SHP77 (cell line): ENCODE data around the gene C16orf74.

Source experiments
- DNase-seq, 2 experiments: peaks; one replicate each; lab custom pipeline; 2025; lab: John Stamatoyannopoulos, UW

The C16orf74 gene

DNA sequence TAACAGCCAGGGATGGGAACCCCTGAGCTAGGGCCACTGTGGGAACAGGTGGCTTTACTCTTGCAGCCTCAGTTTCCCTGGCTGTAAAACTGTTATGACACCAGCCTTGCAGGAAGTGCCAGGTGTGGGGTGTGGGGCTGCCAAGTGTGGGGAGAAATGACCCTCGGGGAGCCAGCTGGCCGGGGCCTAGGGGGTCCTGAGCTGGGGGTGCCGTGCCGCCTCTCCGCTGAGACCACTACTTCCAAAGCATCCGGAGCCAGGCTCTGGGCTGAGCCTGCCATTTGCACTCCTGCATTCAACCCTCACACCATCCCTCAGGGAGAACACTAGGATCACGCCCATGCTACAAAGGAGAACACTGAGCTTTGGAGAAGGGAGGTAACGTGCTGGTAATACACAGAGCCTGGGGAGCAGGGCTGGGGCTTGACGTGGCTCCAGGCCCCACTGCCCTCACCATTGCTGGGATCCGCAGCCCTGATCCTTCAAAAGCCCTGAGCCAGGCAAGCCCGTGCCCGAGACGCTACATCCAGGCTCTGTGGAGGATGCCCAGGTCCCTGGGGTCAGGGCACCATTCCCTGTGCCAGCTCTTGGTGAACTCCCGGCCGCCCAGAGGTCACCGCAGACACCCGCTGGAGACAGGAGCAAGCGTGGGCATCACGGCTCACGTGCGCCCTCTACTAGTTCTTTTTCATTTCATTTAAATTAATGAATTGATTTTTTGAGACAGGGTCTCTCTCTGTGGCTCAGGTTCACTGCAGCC, 33.3 kb downstream of the C16orf74 start:
- peak; percentile 76 to 89 for DNase-seq

- DNase-seq, result no peak
Observed at GRCh38 chr16:85716680-85717038, 34.2 kb downstream of the C16orf74 start.

DNA sequence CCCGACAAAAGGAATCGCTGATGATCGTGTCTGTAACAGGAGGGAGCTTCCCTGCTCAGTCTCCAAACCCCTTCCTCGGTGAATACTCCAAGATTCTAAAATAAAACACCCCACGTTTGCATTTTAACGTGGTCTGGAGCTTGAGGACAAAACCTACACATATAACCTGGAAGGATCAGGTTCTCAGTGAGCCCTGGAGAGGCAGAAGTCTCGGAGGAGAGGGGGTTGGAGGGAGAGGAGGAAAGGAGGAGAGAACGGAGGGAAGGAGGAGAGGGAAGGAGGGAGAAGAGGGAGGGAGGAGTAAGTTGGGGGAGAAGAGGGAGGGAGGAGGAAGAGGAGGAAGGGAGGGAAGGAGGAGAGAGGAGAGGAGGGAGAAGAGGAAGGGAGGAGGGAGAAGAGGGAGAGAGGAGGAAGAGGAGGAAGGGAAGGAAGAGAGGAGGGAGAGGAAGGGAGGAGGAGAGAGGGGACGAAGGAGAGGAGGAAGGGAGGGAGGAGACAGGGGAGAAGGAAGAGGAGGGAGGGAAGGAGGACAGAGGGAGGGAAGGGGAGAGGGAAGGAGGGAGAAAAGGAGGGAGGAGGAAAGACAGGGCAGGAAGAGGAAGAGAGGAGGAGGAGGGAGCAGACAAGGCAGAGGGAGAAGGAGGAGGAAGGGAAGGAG, 34.7 kb downstream of the C16orf74 start:
- no peak for DNase-seq

- peak; percentile 96 for DNase-seq
Observed at GRCh38 chr16:85715169-85716021, 35.5 kb downstream of the C16orf74 start.

DNA sequence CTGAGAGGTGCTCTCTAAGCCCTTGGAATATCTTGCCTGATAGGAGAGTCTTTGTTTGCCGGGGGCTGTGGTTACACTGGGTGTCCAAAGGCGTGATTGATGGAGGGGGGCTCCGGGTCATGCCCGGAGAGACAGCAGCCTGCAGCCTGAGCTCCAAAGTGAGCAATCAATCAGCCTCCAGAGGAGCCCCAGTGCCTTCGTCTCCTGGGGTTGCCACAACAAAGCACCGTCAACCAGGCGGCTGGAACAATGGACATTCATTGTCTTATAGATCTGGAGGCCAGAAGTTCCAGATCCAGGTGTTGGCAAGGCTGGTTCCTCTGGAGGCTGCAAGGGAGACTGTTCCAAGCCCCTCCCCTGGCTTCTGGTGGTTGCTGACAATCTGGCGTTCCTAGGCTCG, 38.1 kb downstream of the C16orf74 start:
- DNase-seq, result peak in 1 of 2 experiments; percentile 41

GRCh38 chr16:85711982-85712587, 38.8 kb downstream of the C16orf74 start:
- no peak for DNase-seq

- peak; percentile 90 to 93 for DNase-seq
Observed at GRCh38 chr16:85710732-85711131, 40.2 kb downstream of the C16orf74 start.

- peak; percentile 72 to 76 for DNase-seq
Observed at GRCh38 chr16:85709766-85710585, 40.9 kb downstream of the C16orf74 start.

- no peak for DNase-seq
Observed at GRCh38 chr16:85708338-85708737, 42.6 kb downstream of the C16orf74 start.

DNA sequence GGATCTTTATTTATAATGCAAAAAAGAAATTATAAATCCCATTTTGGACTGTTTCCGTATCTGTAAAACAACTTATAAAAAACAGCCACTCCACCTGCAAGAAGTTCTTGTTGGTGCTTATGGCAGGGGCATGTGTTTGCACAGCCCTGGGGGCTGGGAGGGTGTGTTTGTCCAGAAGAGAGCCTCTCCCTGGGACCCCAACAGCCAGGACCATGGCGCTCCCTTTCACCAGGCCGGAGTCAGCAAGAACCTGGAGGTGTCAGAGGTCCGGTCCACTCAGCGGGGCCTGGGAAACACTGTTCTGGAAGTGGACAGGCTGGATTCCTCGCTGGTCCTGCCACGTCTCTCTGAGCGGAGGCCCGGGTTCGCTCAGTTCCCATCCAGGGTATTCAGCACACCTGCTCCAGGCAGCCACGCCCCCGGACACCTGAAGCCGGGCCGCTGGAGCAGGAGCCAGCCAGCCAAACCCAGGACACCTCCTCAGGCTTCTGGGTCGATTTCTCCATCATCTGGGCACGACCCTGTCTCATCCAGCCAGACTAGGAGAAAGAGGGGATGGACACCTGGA, 43.3 kb downstream of the C16orf74 start:
- no peak for DNase-seq

DNA sequence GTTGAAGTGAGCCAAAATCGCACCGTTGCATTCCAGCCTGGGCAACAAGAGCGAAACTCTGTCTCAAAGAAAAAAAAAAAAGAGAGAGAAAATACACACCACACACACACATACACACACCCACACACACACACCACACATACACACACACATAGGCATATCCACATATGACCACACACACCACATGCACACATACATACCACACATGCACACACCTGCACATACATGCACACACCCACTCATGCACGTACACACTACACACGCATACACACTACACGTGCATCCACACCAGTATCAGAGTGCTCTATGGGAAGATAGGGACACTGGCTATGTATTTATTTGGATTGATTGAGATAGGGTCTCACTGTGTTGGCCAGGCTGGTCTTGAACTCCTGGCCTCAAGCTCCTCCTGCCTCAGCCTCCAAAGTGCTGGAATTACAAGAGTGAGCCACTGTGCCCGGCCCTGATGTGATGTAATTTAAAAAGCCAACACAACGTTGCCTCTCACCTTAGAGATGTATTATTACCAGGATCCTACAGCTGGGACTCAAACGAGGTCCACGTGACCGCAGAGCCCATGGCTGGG, 44.4 kb downstream of the C16orf74 start:
- DNase-seq, result no peak

DNA sequence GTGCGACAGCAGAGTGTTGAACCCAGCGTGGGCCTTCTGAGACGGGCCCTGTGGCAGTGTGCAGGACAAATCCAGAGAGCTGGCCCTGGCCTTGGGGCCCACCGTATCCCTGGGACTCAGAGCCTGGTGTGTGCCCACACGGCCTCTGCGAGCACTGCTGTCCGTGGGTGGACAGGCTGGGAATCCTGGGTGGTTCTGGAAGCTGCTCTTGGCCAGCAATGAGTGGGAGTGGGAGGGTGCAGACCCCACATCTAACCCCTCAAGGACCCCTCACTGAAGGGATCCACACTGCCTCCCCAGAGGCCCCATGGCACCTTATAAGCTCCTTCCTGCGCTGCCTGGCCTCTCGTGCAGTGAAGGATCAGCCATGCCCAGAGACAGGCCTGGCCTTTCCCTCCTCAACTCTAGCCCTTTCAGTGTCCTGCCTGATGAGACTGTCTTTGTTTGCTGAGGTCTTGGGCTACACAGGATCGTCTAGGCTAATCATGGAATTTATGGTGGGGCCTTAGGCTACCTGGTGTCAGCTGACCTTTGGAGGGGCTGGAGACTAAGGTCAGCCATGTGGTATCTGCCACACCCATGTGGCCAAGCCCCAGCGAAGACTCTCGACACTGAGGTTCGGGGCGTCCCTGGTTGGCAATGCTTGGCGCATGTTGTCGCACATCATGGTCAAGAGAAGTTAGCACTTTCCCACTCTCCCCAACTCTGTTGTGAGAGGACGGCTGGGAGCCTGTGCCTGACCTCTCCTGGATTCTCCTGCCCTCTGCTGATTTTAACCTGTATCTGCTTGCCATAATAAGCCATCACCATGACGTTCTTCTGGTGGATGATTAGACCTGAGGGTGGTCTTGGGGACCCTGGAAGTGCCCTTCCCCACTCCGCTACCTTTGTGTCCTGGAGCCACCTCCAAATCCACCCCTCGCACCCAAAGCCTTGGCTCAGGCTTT, 45.7 kb downstream of the C16orf74 start:
- DNase-seq, result no peak

DNA sequence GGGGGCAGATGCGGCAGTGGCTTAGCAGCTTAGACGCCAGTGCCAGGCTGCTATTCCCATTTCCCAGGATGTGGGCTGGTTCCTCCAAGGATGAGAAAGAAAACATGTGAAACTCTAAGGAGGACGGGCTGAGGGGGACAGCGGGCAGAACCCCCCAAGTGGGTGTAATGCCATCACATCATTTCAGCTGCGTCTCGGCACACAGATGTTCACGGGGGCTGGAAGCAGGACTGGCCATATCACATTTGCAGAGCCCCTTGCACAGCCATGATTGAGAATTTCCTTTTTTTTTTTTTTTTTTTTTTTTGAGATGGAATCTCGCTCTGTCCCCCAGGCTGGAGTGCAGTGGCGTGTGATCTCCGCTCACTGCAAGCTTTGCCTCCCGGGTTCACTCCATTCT, 46.9 kb downstream of the C16orf74 start:
- no peak for DNase-seq

DNA sequence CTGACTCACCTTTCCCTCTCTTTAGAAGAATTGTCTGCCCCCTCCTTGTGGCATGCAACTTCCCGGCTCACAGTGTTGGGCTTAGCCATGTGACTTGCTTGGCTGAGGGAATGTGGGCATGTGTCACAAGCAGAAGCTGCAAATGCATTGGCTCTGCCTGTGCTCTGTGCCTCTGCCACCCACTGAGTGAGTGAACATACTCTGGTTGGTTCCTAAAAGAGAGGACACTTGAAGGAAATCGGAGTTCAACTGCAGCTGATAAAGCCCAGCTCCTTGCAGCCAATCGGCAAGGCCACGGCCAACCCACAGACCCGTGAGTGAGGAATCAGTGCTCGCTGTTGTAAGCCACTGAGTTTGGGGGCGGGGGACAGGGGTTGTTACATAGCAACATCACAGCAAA, 51.3 kb downstream of the C16orf74 start:
- DNase-seq, result no peak

DNA sequence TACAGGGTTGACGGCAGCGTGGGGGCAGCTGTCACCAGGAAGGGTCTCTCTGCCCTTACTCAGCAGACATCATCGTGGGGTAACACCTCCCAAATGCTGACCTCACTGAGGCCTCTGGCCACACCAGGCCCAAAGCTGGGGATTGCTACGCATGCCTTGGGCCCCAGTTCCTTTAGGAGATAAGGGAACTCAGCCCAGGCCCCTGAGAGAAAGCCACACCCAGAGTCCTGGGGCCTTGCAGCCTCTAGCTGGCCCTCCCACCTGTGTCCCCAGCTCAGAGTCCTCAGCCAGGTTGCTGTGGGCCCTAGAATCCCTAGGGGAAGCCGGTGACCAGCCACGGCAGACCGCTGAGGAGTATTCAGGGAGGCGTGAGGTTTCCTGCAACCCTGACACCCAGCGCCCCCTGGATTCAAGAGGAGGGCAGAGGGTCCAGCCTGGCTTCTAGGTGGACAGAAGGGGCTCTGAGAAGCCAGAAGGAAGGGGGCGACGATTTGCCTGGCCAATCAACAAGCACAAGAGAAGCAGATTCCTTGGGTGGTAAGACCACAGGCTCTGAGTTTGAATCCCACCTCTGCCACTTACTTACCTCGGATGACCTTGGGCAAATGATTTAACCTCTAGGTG, 51.8 kb downstream of the C16orf74 start:
- DNase-seq, result no peak

DNA sequence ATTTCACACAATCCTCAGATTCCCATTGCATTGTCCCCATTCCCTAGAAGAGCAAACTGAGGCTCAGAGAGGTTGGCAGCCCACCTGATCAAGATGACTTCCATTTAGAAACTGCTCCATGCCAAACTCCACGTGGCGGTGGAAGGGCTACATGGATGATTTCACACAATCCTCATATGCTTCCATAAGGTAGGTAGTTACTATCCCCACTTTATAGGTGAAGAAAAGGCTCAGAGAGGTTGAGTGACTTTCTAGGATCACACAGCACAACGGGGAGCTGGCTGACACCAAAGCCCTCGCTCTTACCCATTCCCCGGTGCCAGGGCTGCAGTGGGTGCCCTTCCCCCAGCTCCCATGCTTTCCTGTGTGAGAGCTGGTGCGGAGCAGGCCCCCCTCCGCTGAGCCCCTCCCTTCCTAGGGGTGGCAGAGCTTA, 52.4 kb downstream of the C16orf74 start:
- DNase-seq, result no peak

GRCh38 chr16:85697431-85697830, 53.5 kb downstream of the C16orf74 start:
- DNase-seq, result peak; percentile 81 to 95

GRCh38 chr16:85696781-85697180, 54.1 kb downstream of the C16orf74 start:
- no peak for DNase-seq
